ENCODE results near the gene HCN3.

The HCN3 gene

GRCh38 chr1:155294520-155295182 lies 17.4 kb downstream of the HCN3 start:
- H2AFZ ChIP-seq (ENCODE audit: low read length): no peak overlapping the region
- H3K79me2 ChIP-seq (ENCODE audit: insufficient read depth, low read length): no peaks in the 10 kb centered on the region
- no peaks in the 10 kb centered on the region for H3F3A ChIP-seq (ENCODE audit: low read depth)
- no peaks in the 10 kb centered on the region for H4K20me1 ChIP-seq (ENCODE audit: insufficient read depth, low read length, poor library complexity, severe bottlenecking)
- H3K9me2 ChIP-seq (replicated peaks; ENCODE audit: low read depth, low read length): no peaks in the 10 kb centered on the region
- no peak overlapping the region for H3K4me2 ChIP-seq (ENCODE audit: low read depth, low read length, poor library complexity, severe bottlenecking)
- H3K4me3 ChIP-seq (ENCODE audit: low read length, poor library complexity, severe bottlenecking): no peak overlapping the region
- no peaks in the 10 kb centered on the region for H3K27me3 ChIP-seq (ENCODE audit: insufficient read depth, low read length, poor library complexity, severe bottlenecking)
- H3K4me1 ChIP-seq (ENCODE audit: insufficient read depth, low read length, poor library complexity, severe bottlenecking): no peaks in the 10 kb centered on the region
- H3K9me3 ChIP-seq (ENCODE audit: insufficient read depth, low read depth, low read length): no peaks in the 10 kb centered on the region
- no peak overlapping the region for H3K9ac ChIP-seq (ENCODE audit: low read depth, low read length, poor library complexity, severe bottlenecking)
- no peak for TF ChIP-seq CTCF (conservative IDR thresholded peaks at IDR 0.05; ENCODE audit: low read length)
- TF ChIP-seq EZH2phosphoT487 (IDR thresholded peaks at IDR 0.05; ENCODE audit: borderline replicate concordance): no peak
- H3K36me3 ChIP-seq (ENCODE audit: insufficient read depth, low read length): no peaks in the 10 kb centered on the region

- Histone ChIP-seq H3K4me1 (ENCODE audit: insufficient read depth, low read length, poor library complexity, severe bottlenecking) (no peaks in the 10 kb centered on the region), H3K36me3 (ENCODE audit: insufficient read depth, low read length) (no peaks in the 10 kb centered on the region), H3F3A (ENCODE audit: low read depth) (no peaks in the 10 kb centered on the region), H3K9ac (ENCODE audit: low read depth, low read length, poor library complexity, severe bottlenecking) (no peak overlapping the region), H3K9me2 (replicated peaks; ENCODE audit: low read depth, low read length) (no peaks in the 10 kb centered on the region), H3K79me2 (ENCODE audit: insufficient read depth, low read length) (no peaks in the 10 kb centered on the region), H3K4me3 (ENCODE audit: low read length, poor library complexity, severe bottlenecking) (no peak overlapping the region), H3K27me3 (ENCODE audit: insufficient read depth, low read length, poor library complexity, severe bottlenecking) (no peaks in the 10 kb centered on the region), H2AFZ (ENCODE audit: low read length) (no peak overlapping the region), H4K20me1 (ENCODE audit: insufficient read depth, low read length, poor library complexity, severe bottlenecking) (no peaks in the 10 kb centered on the region), H3K9me3 (ENCODE audit: insufficient read depth, low read depth, low read length) (no peaks in the 10 kb centered on the region), H3K4me2 (ENCODE audit: low read depth, low read length, poor library complexity, severe bottlenecking) (no peak overlapping the region)
- TF ChIP-seq CTCF (conservative IDR thresholded peaks at IDR 0.05; ENCODE audit: low read length): no peak
- TF ChIP-seq EZH2phosphoT487 (IDR thresholded peaks at IDR 0.05; ENCODE audit: borderline replicate concordance): no peak
These were observed 18.1 kb downstream of the HCN3 start for GRCh38 chr1:155295183-155295941.

DNA sequence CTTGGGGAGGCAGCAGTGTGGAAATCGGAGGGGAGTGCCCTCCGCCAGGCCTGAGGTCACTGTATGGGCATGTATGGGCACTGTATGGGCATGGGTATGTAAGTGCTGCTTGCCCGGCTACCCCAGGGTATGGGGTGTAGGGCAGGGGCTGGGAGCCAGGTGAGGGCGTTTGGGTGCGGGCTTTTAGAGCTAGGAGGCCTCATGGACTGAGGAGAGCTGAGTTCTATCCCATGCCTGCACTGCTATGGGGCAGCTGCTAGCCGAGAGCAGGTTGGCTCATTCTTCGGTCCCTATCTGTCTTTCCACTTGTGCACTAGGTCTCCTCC lies 18.6 kb downstream of the HCN3 start:
- H3K79me2 ChIP-seq (ENCODE audit: insufficient read depth, low read length): no peaks in the 10 kb centered on the region
- no peak for TF ChIP-seq EZH2phosphoT487 (IDR thresholded peaks at IDR 0.05; ENCODE audit: borderline replicate concordance)
- TF ChIP-seq CTCF (conservative IDR thresholded peaks at IDR 0.05; ENCODE audit: low read length): no peak
- H2AFZ ChIP-seq (ENCODE audit: low read length): no peak overlapping the region
- no peaks in the 10 kb centered on the region for H3K9me3 ChIP-seq (ENCODE audit: insufficient read depth, low read depth, low read length)
- no peak overlapping the region for H3K4me3 ChIP-seq (ENCODE audit: low read length, poor library complexity, severe bottlenecking)
- no peaks in the 10 kb centered on the region for H3K36me3 ChIP-seq (ENCODE audit: insufficient read depth, low read length)
- H4K20me1 ChIP-seq (ENCODE audit: insufficient read depth, low read length, poor library complexity, severe bottlenecking): no peaks in the 10 kb centered on the region
- no peaks in the 10 kb centered on the region for H3K4me1 ChIP-seq (ENCODE audit: insufficient read depth, low read length, poor library complexity, severe bottlenecking)
- H3K9ac ChIP-seq (ENCODE audit: low read depth, low read length, poor library complexity, severe bottlenecking): no peak overlapping the region
- no peaks in the 10 kb centered on the region for H3K9me2 ChIP-seq (replicated peaks; ENCODE audit: low read depth, low read length)
- H3F3A ChIP-seq (ENCODE audit: low read depth): no peaks in the 10 kb centered on the region
- no peaks in the 10 kb centered on the region for H3K27me3 ChIP-seq (ENCODE audit: insufficient read depth, low read length, poor library complexity, severe bottlenecking)
- H3K4me2 ChIP-seq (ENCODE audit: low read depth, low read length, poor library complexity, severe bottlenecking): no peak overlapping the region

Measured in Loucy (cell line).